ENCODE data around the gene FAM171A1. TPM values are rescaled to one million over a fixed set of nuclear protein-coding genes. Genes with fewer than 3 reads are reported as not detected.

The FAM171A1 gene
- total RNA-seq, 1 donor from 2014 or later = 51.9 TPM

DNA sequence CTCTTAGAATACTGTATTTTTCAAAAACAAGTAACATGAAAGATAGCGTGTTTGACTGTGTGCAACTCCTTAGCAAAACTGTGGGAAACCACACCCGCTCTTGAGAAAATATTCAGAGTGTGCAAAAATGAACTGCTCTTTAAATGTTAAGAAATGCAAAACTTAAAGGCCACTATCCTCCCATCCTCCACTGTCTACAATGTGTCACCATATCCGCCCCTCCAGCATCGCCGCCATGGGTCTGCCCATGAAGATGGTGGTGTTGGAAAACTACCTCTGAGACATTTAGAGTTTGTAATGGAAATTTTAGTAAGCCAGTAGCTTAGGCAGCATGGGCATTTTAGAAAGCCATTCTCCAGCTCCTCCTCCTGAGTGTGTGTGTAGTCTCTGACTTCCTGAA, 182.5 kb downstream of the FAM171A1 start:
- Histone ChIP-seq H3K9ac (ENCODE audit: low read length) (no peak overlapping the region), H2AFZ (ENCODE audit: low read depth, low read length) (no peak overlapping the region), H3K9me3 (ENCODE audit: insufficient read depth, low read depth, low read length) (no peaks in the 10 kb centered on the region), H3K27me3 (ENCODE audit: insufficient read depth, low read length) (no peaks in the 10 kb centered on the region), H3K4me2 (ENCODE audit: low read length) (no peak overlapping the region), H4K20me1 (ENCODE audit: insufficient read depth, low read length) (no peaks in the 10 kb centered on the region), H3K4me1 (ENCODE audit: insufficient read depth, low read length) (no peaks in the 10 kb centered on the region), H3K27ac (ENCODE audit: low read depth, low read length) (no peak overlapping the region), H3K4me3 (ENCODE audit: insufficient read depth, low read depth, low read length) (no peak overlapping the region), H3K79me2 (ENCODE audit: insufficient read depth, low read length) (no peaks in the 10 kb centered on the region), H3K36me3 (ENCODE audit: insufficient read depth, low read length) (no peaks in the 10 kb centered on the region)
- H3K9me3 Mint-ChIP-seq (ENCODE audit: unreplicated experiment) = no peaks in the 10 kb centered on the region
- FAIRE-seq (no peak), DNase-seq (ENCODE audit: low read depth) (no peak)
- peaks cover 11% of the 10 kb centered on the region for H3K36me3 Mint-ChIP-seq (ENCODE audit: low read depth, unreplicated experiment)
- no peaks in the 10 kb centered on the region for H3K4me1 Mint-ChIP-seq (ENCODE audit: low read depth, unreplicated experiment)
- H3K27me3 Mint-ChIP-seq (ENCODE audit: low read depth, unreplicated experiment) = no peaks in the 10 kb centered on the region
- no peak overlapping the region for H3K27ac Mint-ChIP-seq (ENCODE audit: unreplicated experiment)
- no peak overlapping the region for H3K4me3 Mint-ChIP-seq (ENCODE audit: unreplicated experiment)
- TF ChIP-seq, protein P1, sequence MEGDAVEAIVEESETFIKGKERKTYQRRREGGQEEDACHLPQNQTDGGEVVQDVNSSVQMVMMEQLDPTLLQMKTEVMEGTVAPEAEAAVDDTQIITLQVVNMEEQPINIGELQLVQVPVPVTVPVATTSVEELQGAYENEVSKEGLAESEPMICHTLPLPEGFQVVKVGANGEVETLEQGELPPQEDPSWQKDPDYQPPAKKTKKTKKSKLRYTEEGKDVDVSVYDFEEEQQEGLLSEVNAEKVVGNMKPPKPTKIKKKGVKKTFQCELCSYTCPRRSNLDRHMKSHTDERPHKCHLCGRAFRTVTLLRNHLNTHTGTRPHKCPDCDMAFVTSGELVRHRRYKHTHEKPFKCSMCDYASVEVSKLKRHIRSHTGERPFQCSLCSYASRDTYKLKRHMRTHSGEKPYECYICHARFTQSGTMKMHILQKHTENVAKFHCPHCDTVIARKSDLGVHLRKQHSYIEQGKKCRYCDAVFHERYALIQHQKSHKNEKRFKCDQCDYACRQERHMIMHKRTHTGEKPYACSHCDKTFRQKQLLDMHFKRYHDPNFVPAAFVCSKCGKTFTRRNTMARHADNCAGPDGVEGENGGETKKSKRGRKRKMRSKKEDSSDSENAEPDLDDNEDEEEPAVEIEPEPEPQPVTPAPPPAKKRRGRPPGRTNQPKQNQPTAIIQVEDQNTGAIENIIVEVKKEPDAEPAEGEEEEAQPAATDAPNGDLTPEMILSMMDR (IDR thresholded peaks at IDR 0.05; ENCODE audit: insufficient read depth, low read depth, low read length) = no peak
- TF ChIP-seq EZH2 (IDR thresholded peaks at IDR 0.05; ENCODE audit: insufficient read depth, low read length) = no peak

DNA sequence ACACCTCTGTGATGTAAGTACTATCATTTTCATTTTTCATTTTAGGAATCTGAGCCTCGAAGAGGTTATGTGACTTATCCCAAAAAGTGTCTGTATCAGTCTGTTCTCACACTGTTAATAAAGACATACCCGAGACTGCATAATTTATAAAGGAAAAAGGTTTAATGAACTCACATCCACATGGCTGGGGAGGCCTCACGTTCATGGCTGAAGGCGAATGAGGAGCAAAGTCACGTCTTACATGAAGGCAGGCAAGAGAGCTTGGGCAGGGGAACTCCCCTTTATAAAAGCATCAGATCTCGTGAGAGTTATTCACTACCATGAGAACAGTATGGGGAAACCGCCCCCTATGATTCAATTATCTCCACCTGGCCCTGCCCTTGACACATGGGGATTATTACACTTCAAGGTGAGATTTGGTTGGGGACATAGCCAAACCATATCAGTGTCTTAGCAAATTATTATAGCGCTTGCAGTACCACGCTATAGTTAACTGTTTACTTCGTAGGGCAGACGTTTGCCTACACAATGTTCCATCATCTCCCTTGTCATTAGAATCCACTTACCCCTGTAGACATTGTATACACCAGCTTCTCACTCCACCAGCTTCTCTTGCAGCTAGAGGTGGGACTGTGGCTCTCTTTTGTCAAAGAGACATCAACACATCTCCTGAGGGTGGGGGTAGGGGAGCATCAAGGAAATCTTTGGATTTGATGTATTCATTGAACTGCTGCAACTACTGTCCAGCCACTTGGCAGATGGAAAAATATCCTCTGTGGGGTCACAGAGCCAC, 187.2 kb downstream of the FAM171A1 start:
- Histone ChIP-seq H3K9ac (ENCODE audit: low read length) (no peak overlapping the region), H3K9me3 (ENCODE audit: insufficient read depth, low read depth, low read length) (no peaks in the 10 kb centered on the region), H3K4me3 (ENCODE audit: insufficient read depth, low read depth, low read length) (no peak overlapping the region), H3K4me1 (ENCODE audit: insufficient read depth, low read length) (no peaks in the 10 kb centered on the region), H2AFZ (ENCODE audit: low read depth, low read length) (no peak overlapping the region), H3K79me2 (ENCODE audit: insufficient read depth, low read length) (no peaks in the 10 kb centered on the region), H3K4me2 (ENCODE audit: low read length) (no peak overlapping the region), H4K20me1 (ENCODE audit: insufficient read depth, low read length) (no peaks in the 10 kb centered on the region), H3K27ac (ENCODE audit: low read depth, low read length) (no peak overlapping the region), H3K36me3 (ENCODE audit: insufficient read depth, low read length) (no peaks in the 10 kb centered on the region), H3K27me3 (ENCODE audit: insufficient read depth, low read length) (peaks cover 2% of the 10 kb centered on the region)
- Mint-ChIP-seq H3K36me3 (ENCODE audit: low read depth, unreplicated experiment) (peaks cover 16% of the 10 kb centered on the region), H3K9me3 (ENCODE audit: unreplicated experiment) (no peaks in the 10 kb centered on the region), H3K27me3 (ENCODE audit: low read depth, unreplicated experiment) (peaks cover 2% of the 10 kb centered on the region), H3K4me3 (ENCODE audit: unreplicated experiment) (no peak overlapping the region), H3K27ac (ENCODE audit: unreplicated experiment) (no peak overlapping the region), H3K4me1 (ENCODE audit: low read depth, unreplicated experiment) (peaks cover 4% of the 10 kb centered on the region)
- DNase-seq (ENCODE audit: low read depth) (no peak), FAIRE-seq (no peak)
- TF ChIP-seq, protein P1 (IDR thresholded peaks at IDR 0.05; ENCODE audit: insufficient read depth, low read depth, low read length) = no peak
- no peak for TF ChIP-seq EZH2 (IDR thresholded peaks at IDR 0.05; ENCODE audit: insufficient read depth, low read length)

Measured in astrocyte (in vitro differentiated cells and primary cell).